MM.1S (cell line): ENCODE results near the gene ZSWIM9.
"Not testable (repeated sequence)": the region's sequence is repeated elsewhere in the genome, so short reads cannot be mapped to it uniquely, and the experiment has no call there.

Experiments used
- DNase-seq: peaks from one replicate; pipeline ENCODE4 v3.0.0-alpha.2; 2015
- H2AFZ ChIP-seq: fragments of 300-600 bp; sonication (generic); 2 replicates; pipeline ENCODE4 v1.6.0; 2016; ENCODE audit warnings: antibody characterized with exemption, low read length
- H3F3A ChIP-seq: fragments of 300-600 bp; sonication (generic); 2 replicates; pipeline ENCODE4 v1.6.1; 2016; ENCODE audit warnings: mild to moderate bottlenecking, antibody characterized with exemption, low read length, moderate library complexity, mixed read lengths; ENCODE audit not compliant: insufficient read depth
- H3K27ac ChIP-seq: fragments of 300-600 bp; sonication (generic); 2 replicates; pipeline ENCODE4 v1.5.1; 2016; ENCODE audit warnings: mild to moderate bottlenecking, low read length
- H3K27me3 ChIP-seq: fragments of 300-600 bp; sonication (generic); replicated peaks from 2 replicates; pipeline ENCODE4 v1.6.0; 2016; ENCODE audit warnings: low read length; ENCODE audit not compliant: insufficient read depth
- H3K36me3 ChIP-seq: fragments of 300-600 bp; sonication (generic); replicated peaks from 2 replicates; pipeline ENCODE4 v1.6.1; 2016; ENCODE audit warnings: mild to moderate bottlenecking, low read length, mixed read lengths; ENCODE audit not compliant: insufficient read depth
- H3K4me1 ChIP-seq: fragments of 300-600 bp; sonication (generic); 2 replicates; pipeline ENCODE4 v1.6.1; 2016; ENCODE audit warnings: low read length, mixed read lengths
- H3K4me2 ChIP-seq: fragments of 300-600 bp; sonication (generic); 2 replicates; pipeline ENCODE4 v1.6.0; 2016; ENCODE audit warnings: low read depth, low read length
- H3K4me3 ChIP-seq: fragments of 300-600 bp; sonication (generic); 2 replicates; pipeline ENCODE4 v1.5.1; 2016; ENCODE audit warnings: low read length, mixed read lengths
- H3K79me2 ChIP-seq: fragments of 300-600 bp; sonication (generic); 2 replicates; pipeline ENCODE4 v1.6.1; 2016; ENCODE audit warnings: mixed run types, low read length, mixed read lengths
- H3K9ac ChIP-seq: fragments of 300-600 bp; sonication (generic); 2 replicates; pipeline ENCODE4 v1.6.1; 2016; ENCODE audit warnings: low read length, mixed read lengths
- H3K9me2 ChIP-seq: fragments of 300-600 bp; sonication (generic); replicated peaks from 2 replicates; pipeline ENCODE4 v1.6.1; 2016; ENCODE audit warnings: mild to moderate bottlenecking, low read length, mixed read lengths; ENCODE audit not compliant: insufficient read depth
- H3K9me3 ChIP-seq: fragments of 300-600 bp; sonication (generic); replicated peaks from 2 replicates; pipeline ENCODE4 v1.6.1; 2016; ENCODE audit warnings: mild to moderate bottlenecking, low read length, mixed read lengths; ENCODE audit not compliant: insufficient read depth
- H4K20me1 ChIP-seq: fragments of 300-600 bp; sonication (generic); 2 replicates; pipeline ENCODE4 v1.6.1; 2016; ENCODE audit warnings: mild to moderate bottlenecking, low read length, moderate library complexity, mixed read lengths; ENCODE audit not compliant: insufficient read depth
- EZH2 ChIP-seq: fragments of 300-600 bp; sonication (generic); optimal IDR thresholded peaks from 2 replicates; pipeline ENCODE3; 2017; ENCODE audit warnings: low read depth, mild to moderate bottlenecking, antibody characterized with exemption, low read length, mixed read lengths
- EZH2phosphoT487 ChIP-seq: fragments of 300-600 bp; sonication (generic); IDR thresholded peaks from 2 replicates; pipeline ENCODE4 v1.6.1; 2018; ENCODE audit warnings: antibody characterized with exemption, low read length
- TF ChIP-seq, protein P1 (sequence below): fragments of 300-600 bp; sonication (generic); IDR thresholded peaks from 2 replicates; pipeline ENCODE4 v1.5.1; 2016; ENCODE audit warnings: antibody characterized with exemption, low read length, mixed read lengths

Gene ZSWIM9

DNA sequence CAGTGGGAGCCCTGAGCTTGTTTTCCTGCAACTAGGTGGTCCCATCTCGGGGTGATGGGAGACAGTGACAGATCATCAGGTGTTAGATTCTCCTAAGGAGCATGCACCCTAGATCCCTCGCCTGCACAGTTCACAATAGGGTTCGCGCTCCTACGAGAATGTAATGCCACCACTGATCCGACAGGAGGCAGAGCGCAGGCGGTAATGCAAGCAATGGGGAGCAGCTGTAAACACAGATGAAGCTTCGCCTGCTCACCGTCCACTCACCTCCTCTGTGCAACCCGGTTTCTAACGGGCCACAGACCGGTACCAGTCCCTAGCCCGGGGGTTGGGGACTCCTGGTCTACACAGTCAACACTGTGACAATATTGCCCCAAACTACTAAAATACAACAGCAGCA lies 46.5 kb downstream of the ZSWIM9 start:
- TF ChIP-seq, protein P1, sequence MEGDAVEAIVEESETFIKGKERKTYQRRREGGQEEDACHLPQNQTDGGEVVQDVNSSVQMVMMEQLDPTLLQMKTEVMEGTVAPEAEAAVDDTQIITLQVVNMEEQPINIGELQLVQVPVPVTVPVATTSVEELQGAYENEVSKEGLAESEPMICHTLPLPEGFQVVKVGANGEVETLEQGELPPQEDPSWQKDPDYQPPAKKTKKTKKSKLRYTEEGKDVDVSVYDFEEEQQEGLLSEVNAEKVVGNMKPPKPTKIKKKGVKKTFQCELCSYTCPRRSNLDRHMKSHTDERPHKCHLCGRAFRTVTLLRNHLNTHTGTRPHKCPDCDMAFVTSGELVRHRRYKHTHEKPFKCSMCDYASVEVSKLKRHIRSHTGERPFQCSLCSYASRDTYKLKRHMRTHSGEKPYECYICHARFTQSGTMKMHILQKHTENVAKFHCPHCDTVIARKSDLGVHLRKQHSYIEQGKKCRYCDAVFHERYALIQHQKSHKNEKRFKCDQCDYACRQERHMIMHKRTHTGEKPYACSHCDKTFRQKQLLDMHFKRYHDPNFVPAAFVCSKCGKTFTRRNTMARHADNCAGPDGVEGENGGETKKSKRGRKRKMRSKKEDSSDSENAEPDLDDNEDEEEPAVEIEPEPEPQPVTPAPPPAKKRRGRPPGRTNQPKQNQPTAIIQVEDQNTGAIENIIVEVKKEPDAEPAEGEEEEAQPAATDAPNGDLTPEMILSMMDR: no peak
- TF ChIP-seq EZH2 (no peak), EZH2phosphoT487 (no peak)
- no peaks in the 10 kb centered on the region for H3F3A ChIP-seq
- no peaks in the 10 kb centered on the region for H3K79me2 ChIP-seq
- no peak overlapping the region for H3K27ac ChIP-seq
- no peaks in the 10 kb centered on the region for H4K20me1 ChIP-seq
- no peak overlapping the region for H3K9ac ChIP-seq
- H3K4me3 ChIP-seq: no peak overlapping the region
- DNase-seq: no peak
- no peaks in the 10 kb centered on the region for H3K9me2 ChIP-seq
- H3K9me3 ChIP-seq: no peaks in the 10 kb centered on the region
- H2AFZ ChIP-seq: no peak overlapping the region
- no peaks in the 10 kb centered on the region for H3K27me3 ChIP-seq
- no peaks in the 10 kb centered on the region for H3K4me1 ChIP-seq
- H3K36me3 ChIP-seq: no peaks in the 10 kb centered on the region
- no peak overlapping the region for H3K4me2 ChIP-seq

DNA sequence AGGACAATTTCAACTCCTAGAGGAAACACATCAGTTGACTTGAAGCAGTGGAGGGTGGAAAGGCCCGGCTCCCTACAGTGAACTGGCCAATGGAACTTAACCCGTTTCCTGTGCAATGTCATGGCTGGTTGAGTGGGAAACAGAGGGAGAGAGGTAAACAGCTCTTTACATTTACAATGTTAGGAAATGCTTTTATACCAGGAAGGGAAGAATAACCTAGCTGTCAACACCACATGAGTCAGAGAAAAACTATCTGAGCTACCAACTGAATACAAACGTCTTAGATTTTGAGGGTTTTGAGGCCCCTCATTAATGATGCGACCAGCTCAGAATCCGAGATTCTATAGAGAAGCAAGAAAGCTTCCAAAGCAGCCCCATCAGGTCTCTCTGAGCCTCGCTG lies 48.5 kb downstream of the ZSWIM9 start:
- no peak overlapping the region for H3K9ac ChIP-seq
- TF ChIP-seq EZH2phosphoT487 (no peak), EZH2 (no peak)
- DNase-seq: no peak
- no peaks in the 10 kb centered on the region for H3F3A ChIP-seq
- no peak overlapping the region for H3K27ac ChIP-seq
- H3K27me3 ChIP-seq: no peaks in the 10 kb centered on the region
- no peak overlapping the region for H2AFZ ChIP-seq
- H4K20me1 ChIP-seq: no peaks in the 10 kb centered on the region
- H3K36me3 ChIP-seq: no peaks in the 10 kb centered on the region
- H3K9me3 ChIP-seq: no peaks in the 10 kb centered on the region
- no peaks in the 10 kb centered on the region for H3K79me2 ChIP-seq
- no peak overlapping the region for H3K4me3 ChIP-seq
- no peaks in the 10 kb centered on the region for H3K9me2 ChIP-seq
- H3K4me1 ChIP-seq: no peaks in the 10 kb centered on the region
- H3K4me2 ChIP-seq: no peak overlapping the region

DNA sequence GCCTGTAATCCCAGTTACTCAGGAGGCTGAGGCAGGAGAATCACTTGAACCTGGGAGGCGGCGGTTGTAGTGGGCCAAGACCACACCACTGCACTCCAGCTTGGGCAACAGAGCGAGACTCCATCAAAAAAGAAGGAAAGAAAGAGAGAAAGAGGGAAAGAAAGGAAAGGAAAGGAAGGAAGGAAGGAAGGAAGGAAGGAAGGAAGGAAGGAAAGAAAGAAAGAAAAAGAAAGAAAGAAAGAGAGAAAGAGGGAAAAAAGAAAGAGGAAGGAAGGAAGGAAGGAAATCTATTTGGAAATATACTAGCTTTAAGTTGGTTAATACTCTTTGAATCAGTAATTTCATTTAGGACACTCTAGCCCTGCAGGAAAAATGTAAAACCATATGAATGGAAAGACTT lies 50.3 kb downstream of the ZSWIM9 start:
- H3K36me3 ChIP-seq: not testable (repeated sequence)

DNA sequence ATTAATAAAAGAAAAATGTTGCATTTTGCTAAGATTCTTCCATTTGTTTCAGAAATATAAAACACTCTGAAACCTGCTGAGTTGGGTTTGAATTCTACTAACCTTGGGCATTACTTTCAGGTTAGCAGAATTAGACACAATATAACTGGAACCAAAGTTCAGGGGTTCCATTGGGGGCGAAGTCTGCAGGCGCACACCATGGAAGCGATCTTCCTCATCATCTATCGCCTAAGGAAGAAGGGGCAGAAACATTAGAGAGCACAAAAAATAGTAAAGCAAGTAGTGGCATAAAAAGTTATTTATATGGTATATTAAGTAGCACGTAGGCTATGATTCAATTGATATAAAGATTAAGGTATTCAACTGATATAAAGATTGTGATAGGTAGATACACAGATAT lies 51.1 kb downstream of the ZSWIM9 start:
- Histone ChIP-seq H3K9me2 (no peaks in the 10 kb centered on the region), H2AFZ (no peak overlapping the region), H3K4me3 (no peak overlapping the region), H3K36me3 (no peaks in the 10 kb centered on the region), H3K4me2 (no peak overlapping the region), H3K79me2 (no peaks in the 10 kb centered on the region), H3K27ac (no peak overlapping the region), H3K9ac (no peak overlapping the region), H3F3A (no peaks in the 10 kb centered on the region), H3K27me3 (no peaks in the 10 kb centered on the region), H3K9me3 (no peaks in the 10 kb centered on the region), H3K4me1 (no peaks in the 10 kb centered on the region), H4K20me1 (no peaks in the 10 kb centered on the region)
- DNase-seq: no peak
- TF ChIP-seq EZH2 (no peak), EZH2phosphoT487 (no peak)
- TF ChIP-seq, protein P1: no peak

More for the DNA sequence above, 50.3 kb downstream of the ZSWIM9 start:
- not testable (repeated sequence) for H3K9me3 ChIP-seq, DNase-seq, H3K4me3 ChIP-seq, H3K4me1 ChIP-seq, H4K20me1 ChIP-seq, H3K9me2 ChIP-seq, H3K4me2 ChIP-seq, H3K9ac ChIP-seq, H3K27me3 ChIP-seq, H3K27ac ChIP-seq, H2AFZ ChIP-seq, H3K79me2 ChIP-seq, H3F3A ChIP-seq
